GM23248 (cell line): ENCODE measurements around the gene OR7G2. TPM values are rescaled to one million over a fixed set of nuclear protein-coding genes. Genes with fewer than 3 reads are reported as not detected.
"Not testable (repeated sequence)": the region's sequence is repeated elsewhere in the genome, so short reads cannot be mapped to it uniquely, and the experiment has no call there.

Experiments used
- DNase-seq: peaks from one replicate; pipeline ENCODE4 v3.0.0-alpha.2; 2015
- H2AFZ ChIP-seq: fragments of 200-600 bp; sonication (generic); 2 replicates; pipeline ENCODE4 v1.6.1; 2016; ENCODE audit warnings: antibody characterized with exemption
- H3F3A ChIP-seq: fragments of 200-600 bp; sonication (generic); 2 replicates; pipeline ENCODE4 v1.6.1; 2016; ENCODE audit warnings: mild to moderate bottlenecking, antibody characterized with exemption, mixed run types; ENCODE audit not compliant: insufficient read depth
- H3K27ac ChIP-seq: fragments of 200-600 bp; sonication (generic); 2 replicates; pipeline ENCODE4 v1.5.1; 2016; ENCODE audit warnings: mild to moderate bottlenecking
- H3K27me3 ChIP-seq: fragments of 200-600 bp; sonication (generic); replicated peaks from 2 replicates; pipeline ENCODE4 v1.6.1; 2016; ENCODE audit warnings: mild to moderate bottlenecking; ENCODE audit not compliant: insufficient read depth
- H3K36me3 ChIP-seq: fragments of 200-600 bp; sonication (generic); 2 replicates; pipeline ENCODE4 v1.6.1; 2016; ENCODE audit warnings: low read depth, mild to moderate bottlenecking
- H3K4me1 ChIP-seq: fragments of 200-600 bp; sonication (generic); 2 replicates; pipeline ENCODE4 v1.6.1; 2016; ENCODE audit warnings: mild to moderate bottlenecking; ENCODE audit not compliant: insufficient read depth
- H3K4me2 ChIP-seq: fragments of 200-600 bp; sonication (generic); one replicate; pipeline ENCODE4 v1.6.1; 2016; ENCODE audit warnings: mild to moderate bottlenecking; ENCODE audit not compliant: unreplicated experiment
- H3K4me3 ChIP-seq: fragments of 200-600 bp; sonication (generic); 2 replicates; pipeline ENCODE4 v1.5.1; 2016; ENCODE audit warnings: mild to moderate bottlenecking
- H3K79me2 ChIP-seq: fragments of 200-600 bp; sonication (generic); 2 replicates; pipeline ENCODE4 v1.6.1; 2016; ENCODE audit warnings: mild to moderate bottlenecking; ENCODE audit not compliant: insufficient read depth
- H3K9ac ChIP-seq: fragments of 200-600 bp; sonication (generic); 2 replicates; pipeline ENCODE4 v1.6.1; 2016; ENCODE audit warnings: mild to moderate bottlenecking
- H3K9me2 ChIP-seq: fragments of 200-600 bp; sonication (generic); 2 replicates; pipeline ENCODE4 v1.6.1; 2016; ENCODE audit warnings: mixed run types, mild to moderate bottlenecking, moderate library complexity; ENCODE audit not compliant: insufficient read depth
- H3K9me3 ChIP-seq: fragments of 200-600 bp; sonication (generic); one replicate; pipeline ENCODE4 v1.6.1; 2017; ENCODE audit warnings: low read depth
- H4K20me1 ChIP-seq: fragments of 200-600 bp; sonication (generic); 2 replicates; pipeline ENCODE4 v1.6.0; 2016; ENCODE audit not compliant: insufficient read depth
- EZH2 ChIP-seq: fragments of 200-600 bp; sonication (generic); IDR thresholded peaks from 2 replicates; pipeline ENCODE4 v1.6.1; 2018; ENCODE audit warnings: antibody characterized with exemption, mild to moderate bottlenecking; ENCODE audit not compliant: insufficient read depth, poor library complexity, severe bottlenecking
- EZH2phosphoT487 ChIP-seq: fragments of 200-600 bp; sonication (generic); IDR thresholded peaks from 2 replicates; pipeline ENCODE4 v1.6.1; 2018; ENCODE audit warnings: antibody characterized with exemption, moderate library complexity, mild to moderate bottlenecking, low read depth; ENCODE audit not compliant: insufficient read depth
- WGBS, 2 experiments: methylation state at CpG; one replicate each; pipeline ENCODE4 v1.1.6; 2015 to 2017; ENCODE audit warnings: low lambda C conversion rate in 2 of 2, low coverage in 1 of 2; ENCODE audit errors: missing lambda C conversion rate in 2 of 2; 5-methylcytosine and 5-hydroxymethylcytosine counted together
- in situ Hi-C: fragments of 300-500 bp; cut with MboI; formaldehyde crosslinking; loops from 2 replicates; pipeline ENCODE4 v1.15.0; 2020
- polyA plus RNA-seq: library from polyadenylated mRNA; unstranded; fragments of >200 nt; fragmentation: Nextera tagmentation; extraction: Ambion mirVana; gene quantifications from 2 replicates; pipeline ENCODE4 v1.2.1, GENCODE V29; 2016
- total RNA-seq: library from RNA; depleted of rRNA; stranded (reverse); fragments of >200 nt; shearing (Covaris generic); gene quantifications from 2 replicates; pipeline ENCODE4 v1.2.3, GENCODE V29; 2014

The OR7G2 gene
- total and polyA plus RNA-seq, 2 experiments from 2014 or later: not detected

GRCh38 chr19:9057505-9058258 lies 49.6 kb downstream of the OR7G2 start:
- no peak for TF ChIP-seq EZH2
- no peak for TF ChIP-seq EZH2phosphoT487
- no peak overlapping the region for H3K9ac ChIP-seq
- no peak for DNase-seq
- no peaks in the 10 kb centered on the region for H3K79me2 ChIP-seq
- no peaks in the 10 kb centered on the region for H3K9me2 ChIP-seq
- no peaks in the 10 kb centered on the region for H3K27me3 ChIP-seq
- H3K36me3 ChIP-seq: no peaks in the 10 kb centered on the region
- no peak overlapping the region for H2AFZ ChIP-seq
- H3K4me2 ChIP-seq: no peak overlapping the region
- no peaks in the 10 kb centered on the region for H3K9me3 ChIP-seq
- H3K27ac ChIP-seq: no peak overlapping the region
- in situ Hi-C loops: no loop called here
- no peaks in the 10 kb centered on the region for H3F3A ChIP-seq
- WGBS, 2 experiments: 27 to 38% methylated on average over 4 of the region's 4 CpGs
- H3K4me3 ChIP-seq: no peak overlapping the region
- no peaks in the 10 kb centered on the region for H4K20me1 ChIP-seq
- no peaks in the 10 kb centered on the region for H3K4me1 ChIP-seq

GRCh38 chr19:9056131-9056530 lies 51.1 kb downstream of the OR7G2 start:
- H3K4me3 ChIP-seq, H3F3A ChIP-seq, H3K79me2 ChIP-seq, H3K9ac ChIP-seq, H3K9me3 ChIP-seq, H3K36me3 ChIP-seq, H3K4me2 ChIP-seq, H3K4me1 ChIP-seq, H2AFZ ChIP-seq, H3K27me3 ChIP-seq, in situ Hi-C loops, DNase-seq, H4K20me1 ChIP-seq, H3K9me2 ChIP-seq, H3K27ac ChIP-seq: not testable (repeated sequence)
- WGBS, 2 experiments: 55 to 65% methylated on average over 9 of the region's 9 CpGs

- no peaks in the 10 kb centered on the region for H3K9me3 ChIP-seq
- H3K4me1 ChIP-seq: no peaks in the 10 kb centered on the region
- no peak overlapping the region for H3K4me2 ChIP-seq
- no peak overlapping the region for H3K9ac ChIP-seq
- H3K27me3 ChIP-seq: no peaks in the 10 kb centered on the region
- no peaks in the 10 kb centered on the region for H3K9me2 ChIP-seq
- no peak overlapping the region for H2AFZ ChIP-seq
- no peak overlapping the region for H3K4me3 ChIP-seq
- TF ChIP-seq EZH2phosphoT487: no peak
- TF ChIP-seq EZH2: no peak
- H3F3A ChIP-seq: no peaks in the 10 kb centered on the region
- DNase-seq: no peak
- in situ Hi-C loops: no loop called here
- 16 to 25% methylated on average over 5 to 8 of the region's 8 CpGs for WGBS, 2 experiments
- H4K20me1 ChIP-seq: no peaks in the 10 kb centered on the region
- no peaks in the 10 kb centered on the region for H3K79me2 ChIP-seq
- no peak overlapping the region for H3K27ac ChIP-seq
- H3K36me3 ChIP-seq: no peaks in the 10 kb centered on the region
Measured at GRCh38 chr19:9054765-9055164, 52.5 kb downstream of the OR7G2 start.

- in situ Hi-C loops: no loop called here
- no peak for DNase-seq
- Histone ChIP-seq H3K9ac (no peak overlapping the region), H3K27ac (no peak overlapping the region), H3K4me3 (no peak overlapping the region), H3K4me1 (no peaks in the 10 kb centered on the region), H2AFZ (no peak overlapping the region), H3F3A (no peaks in the 10 kb centered on the region), H3K9me3 (no peaks in the 10 kb centered on the region), H3K36me3 (no peaks in the 10 kb centered on the region), H3K9me2 (no peaks in the 10 kb centered on the region), H3K27me3 (no peaks in the 10 kb centered on the region), H4K20me1 (no peaks in the 10 kb centered on the region), H3K4me2 (no peak overlapping the region), H3K79me2 (no peaks in the 10 kb centered on the region)
- no peak for TF ChIP-seq EZH2phosphoT487
- no peak for TF ChIP-seq EZH2
- 38 to 53% methylated on average over 7 to 8 of the region's 8 CpGs for WGBS, 2 experiments
Measured at GRCh38 chr19:9054207-9054606, 53.1 kb downstream of the OR7G2 start.

- H3K79me2 ChIP-seq, H2AFZ ChIP-seq, H3F3A ChIP-seq, in situ Hi-C loops, H4K20me1 ChIP-seq, H3K9me2 ChIP-seq, H3K4me2 ChIP-seq, H3K9me3 ChIP-seq, H3K4me3 ChIP-seq, DNase-seq, H3K9ac ChIP-seq, H3K4me1 ChIP-seq, H3K27ac ChIP-seq, H3K27me3 ChIP-seq, H3K36me3 ChIP-seq: not testable (repeated sequence)
- WGBS, 2 experiments: 62 to 71% methylated on average over 6 of the region's 6 CpGs
Measured at GRCh38 chr19:9053674-9054073, 53.6 kb downstream of the OR7G2 start.
